ENCODE data around the gene CYP4F11.
"Not testable (repeated sequence)": the region's sequence is repeated elsewhere in the genome, so short reads cannot be mapped to it uniquely, and the experiment has no call there.

The CYP4F11 gene

DNA sequence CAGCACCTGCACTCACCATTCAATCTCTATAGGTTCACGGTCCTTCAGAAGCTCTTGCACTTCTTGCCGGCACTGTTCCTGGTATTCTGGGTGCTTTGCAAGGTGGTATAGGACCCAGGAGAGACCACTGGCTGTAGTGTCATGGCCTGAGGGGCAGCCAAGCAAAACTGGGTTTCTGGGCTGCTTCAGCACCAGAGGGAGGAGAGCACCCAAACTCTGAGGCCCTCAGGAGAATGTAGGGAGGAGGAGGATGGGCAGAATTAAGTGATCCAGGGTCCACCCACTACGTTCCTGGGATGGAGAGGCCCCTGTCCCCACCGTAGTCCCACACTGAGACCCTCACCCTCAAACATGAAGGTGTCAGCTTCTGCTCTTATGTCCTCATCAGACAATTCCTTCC is 12.3 kb downstream of the CYP4F11 start:
- DNase-seq, result no peak

DNA sequence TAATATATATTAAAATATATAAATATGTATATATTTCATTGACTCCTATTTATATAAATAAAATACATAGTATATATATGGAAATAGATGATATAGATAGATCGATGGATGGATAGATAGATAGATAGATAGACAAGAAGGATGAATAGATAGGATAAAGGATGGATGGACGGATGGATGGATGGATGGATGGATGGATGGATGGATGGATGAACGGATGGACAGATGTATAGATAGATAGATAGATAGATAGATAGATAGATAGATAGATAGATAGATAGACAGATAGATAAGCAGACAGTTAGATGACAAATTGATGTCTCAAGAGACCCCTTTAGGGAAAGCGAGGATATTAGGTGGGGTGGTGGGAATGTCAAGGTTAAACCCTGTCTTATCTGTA is 15.1 kb downstream of the CYP4F11 start:
- DNase-seq, result no peak

DNA sequence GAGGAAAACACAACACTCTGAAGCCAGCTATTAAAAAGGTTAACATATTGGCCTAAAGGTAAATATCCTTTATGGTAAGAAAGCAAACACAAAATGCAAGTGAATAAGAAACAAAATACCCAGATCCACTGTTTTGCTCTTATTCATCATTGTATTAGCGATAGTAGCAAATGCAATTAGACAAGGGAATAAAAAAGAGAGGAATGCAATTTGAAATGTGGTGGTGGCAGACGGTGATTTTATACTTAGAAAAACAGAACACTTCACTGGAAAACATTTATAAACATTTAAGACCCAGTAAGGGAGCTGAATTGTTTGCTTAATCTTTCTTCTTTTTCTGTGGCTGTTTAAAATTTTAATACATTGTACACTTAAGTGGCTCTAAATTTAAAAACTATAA is 19.2 kb downstream of the CYP4F11 start:
- DNase-seq, result no peak

DNA sequence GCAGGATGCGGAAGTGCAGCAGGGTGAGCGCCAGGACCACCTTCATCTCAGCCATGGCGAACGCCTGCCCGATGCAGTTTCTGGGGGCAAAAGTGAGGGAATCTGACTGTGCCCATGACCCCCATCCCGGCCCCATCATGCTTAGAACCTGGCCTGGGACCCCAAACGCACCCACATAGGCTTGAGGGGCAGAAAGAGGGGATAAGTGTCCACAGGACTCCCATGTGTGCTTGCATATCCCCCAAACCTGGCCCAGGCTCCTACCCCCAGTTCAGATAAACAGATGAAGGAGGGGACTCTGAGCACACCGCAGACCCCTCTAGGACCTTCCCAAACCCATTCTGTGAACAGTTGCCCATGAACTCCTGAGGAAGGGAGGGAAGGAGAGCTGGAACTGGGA is 20.5 kb downstream of the CYP4F11 start:
- DNase-seq, result no peak

DNA sequence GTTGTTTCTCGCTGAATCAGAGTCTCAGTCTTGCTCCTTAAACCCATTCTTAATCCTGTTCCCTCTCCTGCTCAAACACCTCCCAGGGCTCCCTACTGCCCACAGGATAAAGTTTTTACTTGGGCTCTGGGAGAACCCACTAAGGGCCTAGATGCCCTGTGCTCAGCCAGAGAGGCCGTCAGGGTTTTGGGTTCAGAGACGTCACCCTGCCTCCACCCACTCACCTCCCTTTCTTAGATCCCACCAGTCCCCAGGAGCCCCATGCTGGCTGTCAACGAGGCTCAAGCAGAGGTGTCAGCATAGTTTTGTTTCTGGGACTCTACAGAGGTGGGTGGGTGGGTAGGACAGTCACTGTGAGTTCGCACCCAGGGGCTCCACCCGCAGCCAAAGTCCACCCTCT is 20.9 kb downstream of the CYP4F11 start:
- DNase-seq, result no peak

DNA sequence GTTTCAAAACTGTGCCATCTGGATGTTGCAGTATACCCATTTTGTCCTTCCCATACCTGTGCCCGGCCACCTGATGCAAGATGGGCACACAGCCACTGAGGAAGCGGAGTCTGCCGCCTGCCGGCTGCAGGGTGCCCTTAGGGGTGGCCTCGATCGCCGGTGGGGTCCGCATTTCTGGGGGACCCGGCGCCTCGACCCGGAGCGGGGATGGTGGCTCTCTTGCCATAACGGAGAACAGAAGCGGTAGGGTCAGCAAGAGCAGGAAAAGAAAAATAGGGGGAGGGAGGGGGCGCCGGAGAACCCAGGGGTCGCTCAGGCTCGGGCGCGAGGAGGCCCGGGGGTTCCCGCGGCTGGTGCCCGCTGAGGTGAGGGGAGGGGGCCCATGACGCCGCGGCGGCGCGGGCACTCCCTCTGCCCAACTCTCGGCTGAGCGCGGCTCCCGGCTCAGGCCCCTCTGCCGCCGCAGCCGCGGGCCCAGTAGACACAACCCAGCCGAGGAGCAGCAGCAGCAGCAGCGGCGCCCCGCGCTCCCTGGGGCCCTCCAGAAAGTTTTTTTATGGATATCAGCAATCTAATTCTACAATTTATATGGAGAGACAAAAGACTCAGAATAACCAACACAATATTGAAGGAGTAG is 22.6 kb downstream of the CYP4F11 start:
- no peak for DNase-seq

DNA sequence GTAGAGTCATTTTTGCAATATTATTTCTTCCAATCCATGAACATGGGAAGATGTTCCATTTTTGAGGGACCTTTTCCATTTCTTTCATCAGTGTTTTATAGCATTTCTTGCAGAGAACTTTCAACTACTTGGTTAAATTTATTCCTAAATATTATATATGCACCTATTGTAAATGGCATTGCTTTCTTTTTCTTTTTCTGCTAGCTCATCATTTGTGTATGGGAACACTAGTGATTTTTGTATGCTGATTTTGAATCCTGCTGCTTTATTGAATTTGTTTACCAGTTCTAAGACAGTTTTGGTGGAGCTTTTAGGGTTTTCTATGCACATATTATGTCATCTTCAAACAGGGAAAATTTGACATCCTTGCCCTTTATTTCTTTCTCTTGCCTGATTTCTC is 29.3 kb downstream of the CYP4F11 start:
- DNase-seq, result no peak

DNA sequence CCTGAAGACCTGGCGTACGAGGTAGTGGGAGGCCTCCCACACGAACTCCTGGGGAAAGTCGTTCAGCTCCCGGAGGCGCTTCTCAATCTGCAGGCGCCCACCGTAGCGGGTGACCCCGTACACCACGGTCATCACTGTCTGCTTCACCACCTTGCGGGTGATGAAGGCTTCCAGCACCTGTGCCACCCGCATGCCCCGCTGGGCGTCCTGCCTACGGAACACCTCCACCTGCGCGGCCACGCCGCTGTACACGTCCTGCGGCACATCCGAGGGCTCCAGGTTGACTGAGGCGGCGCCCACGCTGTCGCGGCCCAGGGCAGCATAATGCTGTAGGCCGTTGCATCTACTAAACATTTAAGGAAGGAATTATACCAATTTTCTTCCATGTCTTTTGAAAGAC is 31.4 kb downstream of the CYP4F11 start:
- not testable (repeated sequence) for DNase-seq

DNA sequence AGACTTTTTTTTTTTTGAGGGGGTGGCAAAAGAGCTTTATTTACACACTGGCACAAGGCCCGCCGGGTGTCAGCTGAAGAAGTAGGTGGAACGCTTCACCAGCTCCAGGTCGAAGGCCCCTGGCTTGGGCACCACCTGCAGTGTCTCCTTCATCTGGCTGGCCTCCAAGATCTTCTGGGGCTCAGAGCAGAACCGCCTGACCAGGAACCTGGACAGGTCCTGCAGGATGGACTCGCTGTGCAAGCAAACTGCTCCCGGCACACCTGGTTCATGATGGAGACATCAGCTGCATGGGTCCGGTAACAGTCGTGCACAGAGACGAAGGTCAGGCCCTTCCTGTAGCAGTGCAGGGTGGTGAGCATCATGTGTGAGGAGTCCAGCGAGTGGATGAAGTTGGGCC is 32.1 kb downstream of the CYP4F11 start:
- no peak for DNase-seq

DNA sequence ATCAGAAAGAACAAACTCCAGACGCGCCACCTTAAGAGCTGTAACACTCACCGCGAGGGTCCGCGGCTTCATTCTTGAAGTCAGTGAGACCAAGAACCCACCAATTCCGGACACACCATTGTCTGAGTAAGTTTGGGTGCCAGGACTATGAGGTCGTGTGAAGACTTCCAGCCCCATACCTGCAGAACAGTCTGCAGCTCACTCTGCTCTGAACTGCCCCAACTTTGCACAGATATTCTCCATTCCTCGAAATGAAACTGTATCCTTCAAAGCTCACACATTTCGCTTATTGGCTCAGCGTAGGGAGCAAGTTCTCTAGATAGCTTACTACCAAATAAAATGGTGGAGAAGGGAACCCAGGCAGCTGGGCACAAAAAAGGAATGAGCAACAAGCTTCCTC is 33.8 kb downstream of the CYP4F11 start:
- no peak for DNase-seq

DNA sequence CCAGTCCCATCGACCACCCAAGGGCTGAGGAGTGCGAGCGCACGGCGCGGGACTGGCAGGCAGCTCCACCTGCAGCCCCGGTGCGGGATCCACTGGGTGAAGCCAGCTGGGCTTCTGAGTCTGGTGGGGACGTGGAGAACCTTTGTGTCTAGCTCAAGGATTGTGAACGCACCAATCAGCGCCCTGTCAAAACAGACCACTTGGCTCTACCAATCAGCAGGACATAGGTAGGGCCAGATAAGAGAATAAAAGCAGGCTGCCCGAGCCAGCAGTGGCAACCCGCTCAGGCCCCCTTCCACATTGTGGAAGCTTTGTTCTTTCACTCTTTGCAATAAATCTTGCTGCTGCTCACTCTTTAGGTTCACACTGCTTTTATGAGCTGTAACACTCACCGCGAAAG is 34.3 kb downstream of the CYP4F11 start:
- not testable (repeated sequence) for DNase-seq

DNA sequence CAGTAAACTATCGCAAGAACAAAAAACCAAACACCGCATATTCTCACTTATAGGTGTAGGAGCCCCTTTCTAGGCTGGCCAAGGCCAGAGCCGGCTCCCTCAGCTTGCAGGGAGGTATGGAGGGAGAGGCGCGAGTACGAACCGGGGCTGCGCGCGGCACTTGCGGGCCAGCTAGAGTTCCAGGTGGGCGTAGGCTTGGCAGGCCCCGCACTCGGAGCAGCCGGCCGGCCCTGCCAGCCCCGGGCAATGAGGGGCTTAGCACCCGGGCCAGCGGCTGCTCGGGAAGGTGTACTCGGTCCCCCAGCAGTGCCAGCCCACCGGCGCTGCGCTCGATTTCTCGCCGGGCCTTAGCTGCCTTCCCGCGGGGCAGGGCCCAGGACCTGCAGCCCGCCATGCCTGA is 34.8 kb downstream of the CYP4F11 start:
- DNase-seq, result peak; percentile 1

DNA sequence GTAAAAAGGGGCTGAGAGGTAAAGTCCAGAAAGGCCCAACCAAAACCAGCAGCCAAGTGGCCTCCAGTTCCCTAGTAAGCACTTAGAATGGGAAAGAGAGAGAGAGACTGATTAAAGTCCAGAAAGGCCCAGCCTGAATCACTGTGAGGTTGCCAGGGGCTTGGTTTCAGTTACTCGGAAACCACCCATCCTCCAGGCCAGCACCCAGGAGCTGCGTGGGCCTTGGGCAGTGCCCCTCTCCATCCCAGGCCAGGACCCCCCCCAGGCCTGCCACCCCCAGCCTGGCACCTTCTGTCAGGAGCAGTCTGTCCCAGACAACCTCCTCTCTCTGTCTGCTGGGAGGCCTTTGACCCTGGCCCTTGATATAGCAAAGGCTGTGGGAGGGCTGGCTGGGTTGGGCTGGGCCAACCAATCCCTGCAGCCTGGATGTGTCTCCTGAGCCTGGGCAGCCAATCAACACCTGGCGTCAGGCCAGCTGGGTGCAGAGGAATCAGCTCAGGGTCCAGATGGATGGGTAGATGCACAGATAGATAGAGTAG is 36.5 kb downstream of the CYP4F11 start, which contains the start of gene CYP4F2:
CYP4F2 (minus strand) TSS at position 337 of the 539 bp plus-strand sequence. CDS start 463 bp downstream, outside the sequence.
- DNase-seq, result no peak

DNA sequence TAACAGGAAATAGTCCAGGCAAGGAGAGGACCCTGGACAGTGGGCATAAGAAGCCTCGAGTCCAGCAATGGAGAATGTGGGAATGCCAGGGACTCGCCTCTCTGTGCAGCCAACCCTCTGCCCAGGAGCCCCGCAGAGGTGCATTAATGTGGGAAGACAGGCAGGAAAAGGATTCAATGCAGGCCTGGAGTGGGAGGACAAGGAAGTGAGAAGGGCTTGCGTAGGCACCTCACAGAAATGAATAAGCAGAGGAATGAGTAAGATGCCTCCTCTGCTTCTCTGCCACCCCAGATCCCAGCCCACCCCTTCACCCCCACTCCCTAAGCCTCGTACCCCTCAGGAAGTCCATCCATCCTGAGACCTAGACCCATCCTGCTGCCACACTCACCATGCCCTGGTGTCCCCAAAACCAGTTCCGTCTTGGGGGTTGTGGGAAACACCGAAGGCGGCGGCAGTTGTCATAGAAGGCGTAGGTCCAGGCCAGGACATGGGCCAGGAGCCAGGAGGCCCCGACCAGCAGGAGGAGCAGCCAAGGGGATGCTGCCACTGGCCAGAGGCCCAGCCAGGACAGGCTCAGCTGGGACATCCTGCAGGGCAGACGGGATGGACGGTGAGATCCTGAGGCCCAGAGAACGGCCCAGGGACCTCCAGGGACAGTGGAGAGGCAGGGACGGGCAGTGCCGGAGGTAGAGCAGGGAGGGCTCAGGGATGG is 37.1 kb downstream of the CYP4F11 start:
- DNase-seq, result no peak

DNA sequence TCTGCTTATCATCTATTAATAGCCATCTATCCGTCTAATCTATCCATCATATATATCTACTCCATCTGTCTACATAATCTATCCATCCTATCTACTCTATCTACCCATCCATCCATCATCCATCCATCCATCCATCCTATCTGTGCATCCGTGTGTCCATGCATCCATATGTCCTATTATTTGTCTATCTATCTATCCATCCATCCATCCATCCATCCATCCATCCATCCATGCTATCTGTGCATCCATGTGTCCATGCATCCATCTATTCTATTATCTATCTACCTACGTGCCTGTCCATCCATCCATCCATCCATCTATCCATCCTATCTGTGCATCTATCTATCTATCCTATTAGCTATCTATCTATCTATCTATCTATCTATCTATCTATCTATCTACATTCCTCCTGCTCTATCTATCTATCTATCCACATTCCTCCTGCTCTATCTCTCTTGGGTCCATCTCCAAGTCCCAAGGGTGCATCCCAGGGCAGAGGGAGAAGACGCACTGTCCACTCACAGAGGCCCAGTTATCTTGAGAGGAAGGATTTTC is 38.4 kb downstream of the CYP4F11 start:
- no peak for DNase-seq

DNA sequence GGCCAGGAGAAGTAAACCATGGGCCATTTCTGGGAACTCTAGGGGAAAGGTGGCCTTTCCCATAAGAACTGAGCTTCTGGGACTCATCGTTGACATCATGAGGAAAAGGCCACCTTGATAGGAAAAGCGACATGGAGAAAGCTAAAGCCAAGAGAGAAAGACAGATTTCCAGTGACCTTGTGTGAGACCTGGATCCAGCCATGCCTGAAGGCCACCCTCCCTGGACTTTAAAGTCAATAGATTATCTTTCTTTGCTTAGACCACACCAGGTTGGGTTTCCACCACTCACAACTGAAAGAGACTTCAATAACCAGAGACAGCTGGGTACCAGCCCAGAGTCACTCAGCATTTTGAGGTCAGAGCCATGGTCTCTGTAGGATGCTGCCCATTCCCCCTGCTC is 40.0 kb downstream of the CYP4F11 start:
- no peak for DNase-seq

DNA sequence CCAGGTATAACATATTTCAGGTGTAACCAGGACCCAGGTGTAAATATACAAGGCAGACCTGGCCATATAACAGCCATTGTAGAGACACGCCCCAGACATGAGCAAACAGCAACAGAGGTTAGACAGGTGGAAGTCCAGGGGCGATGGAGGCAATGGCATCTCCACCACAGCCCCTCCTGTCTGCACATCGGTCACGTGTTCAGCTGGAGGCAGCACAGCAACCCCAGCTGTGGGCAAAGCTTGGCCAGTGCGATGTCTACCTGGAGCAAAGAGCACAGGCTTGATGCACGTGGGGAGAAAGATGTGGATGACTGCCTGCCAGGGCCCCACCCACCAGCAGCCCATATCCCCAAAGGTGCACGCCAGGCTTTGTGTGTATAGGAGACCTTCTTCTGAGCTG is 40.9 kb downstream of the CYP4F11 start:
- no peak for DNase-seq

DNA sequence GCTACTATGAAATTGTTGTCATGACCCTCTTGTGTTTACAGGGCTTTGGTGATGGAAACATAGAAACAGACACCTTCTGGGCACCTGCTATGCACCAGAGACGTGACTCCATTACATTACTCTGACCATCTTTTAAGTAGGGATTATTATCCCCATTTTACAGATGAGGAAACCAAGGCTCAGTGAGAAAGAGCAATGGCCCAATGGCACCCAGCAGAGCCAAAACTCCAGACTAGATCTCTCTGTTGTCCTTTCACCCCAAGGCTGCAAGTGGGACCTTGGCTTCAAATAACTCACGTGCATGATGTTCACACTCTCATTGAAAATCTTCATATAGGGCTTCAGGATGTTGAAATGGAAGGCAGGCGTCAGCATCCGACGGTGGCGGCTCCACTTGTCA is 42.3 kb downstream of the CYP4F11 start:
- DNase-seq, result no peak

DNA sequence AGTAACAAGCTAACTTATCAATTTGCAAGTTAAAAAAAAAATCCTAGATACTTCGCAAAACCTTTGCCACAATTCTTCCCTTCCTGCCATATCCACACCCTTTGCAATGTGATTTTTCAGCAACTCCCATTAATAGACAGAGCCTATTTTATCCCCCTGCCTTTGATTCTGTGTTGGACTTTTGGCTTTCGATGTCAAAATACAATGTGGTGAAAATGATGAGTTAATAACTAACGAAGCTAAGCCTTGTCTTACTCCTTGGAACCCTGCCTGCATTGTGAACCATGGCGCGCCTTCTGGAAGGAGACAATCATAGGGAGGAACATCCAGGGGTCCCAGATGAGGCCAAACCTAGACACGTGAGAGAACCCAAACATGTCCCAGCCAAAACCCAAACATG is 42.9 kb downstream of the CYP4F11 start:
- no peak for DNase-seq

DNA sequence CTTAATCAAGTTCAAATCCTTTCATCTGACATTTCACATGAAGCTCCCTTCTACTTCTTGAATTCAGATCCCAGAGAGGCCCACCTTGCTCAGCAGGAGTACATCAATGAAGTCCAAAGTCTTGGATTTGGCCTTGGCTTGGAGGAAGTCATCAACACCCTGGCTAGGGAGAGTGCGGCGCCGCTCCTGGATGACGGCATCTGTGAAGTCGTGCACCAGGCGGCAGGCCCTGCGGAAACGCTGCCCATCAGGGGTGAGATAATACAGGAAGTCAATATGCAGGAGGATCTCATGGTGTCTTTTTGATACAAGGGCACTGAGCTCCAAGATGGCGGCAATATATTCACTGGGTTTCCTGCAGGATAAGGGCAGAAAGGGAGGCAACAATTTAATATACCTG is 45.0 kb downstream of the CYP4F11 start:
- DNase-seq, result not testable (repeated sequence)

DNA sequence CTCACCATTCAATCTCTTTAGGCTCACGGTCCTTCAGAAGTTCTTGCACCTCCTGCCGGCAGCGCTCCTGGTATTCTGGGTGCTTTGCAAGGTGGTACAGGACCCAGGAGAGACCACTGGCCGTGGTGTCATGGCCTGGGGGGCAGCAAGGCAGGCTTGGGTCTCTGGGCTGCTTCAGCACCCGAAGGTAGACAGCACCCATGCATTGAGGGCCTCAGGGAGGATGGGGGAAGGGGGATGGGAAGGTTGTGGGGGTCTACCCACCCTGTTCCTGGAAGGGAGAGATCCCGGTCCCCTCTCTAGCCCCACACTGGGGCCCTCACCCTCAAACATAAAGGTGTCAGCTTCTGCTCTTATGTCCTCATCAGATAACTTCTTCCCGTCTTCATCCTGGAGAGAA is 48.4 kb downstream of the CYP4F11 start:
- no peak for DNase-seq

DNA sequence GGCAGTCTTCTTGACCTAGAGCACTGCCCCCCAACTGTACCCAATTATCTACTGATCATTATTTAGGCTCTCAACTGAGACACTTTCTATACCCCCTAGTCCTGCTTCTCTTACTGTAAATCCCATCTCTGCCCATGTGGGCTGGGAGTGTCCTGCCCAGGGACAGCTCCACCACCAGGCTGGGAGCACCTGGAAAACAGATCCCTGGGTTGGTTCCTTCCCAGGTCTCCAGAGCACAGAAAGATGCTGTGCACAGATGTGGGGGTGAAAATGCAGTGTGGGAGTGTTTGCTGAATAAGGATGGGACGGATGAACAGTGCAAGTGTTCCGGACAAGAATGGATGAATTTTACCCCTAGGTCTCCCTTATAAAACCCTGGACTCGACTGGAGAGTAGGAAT is 49.2 kb downstream of the CYP4F11 start:
- DNase-seq, result no peak

DNA sequence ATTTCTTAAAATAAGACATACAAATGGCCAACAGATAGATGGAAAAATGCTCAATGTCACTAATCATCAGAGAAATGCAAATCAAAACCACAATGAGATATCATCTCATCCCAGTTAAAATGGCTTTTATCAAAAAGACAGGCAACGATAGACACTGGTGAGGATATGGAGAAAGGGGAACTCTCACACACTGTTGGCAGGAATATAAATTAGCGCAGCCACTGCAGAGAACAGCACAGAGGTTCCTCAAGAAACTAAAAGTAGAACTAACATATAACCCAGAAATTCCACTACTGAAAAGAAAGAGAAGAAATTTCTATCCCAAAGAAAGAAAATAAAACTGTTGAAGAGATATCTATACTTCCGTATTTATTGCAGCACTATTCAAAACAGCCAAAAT is 51.0 kb downstream of the CYP4F11 start:
- DNase-seq, result not testable (repeated sequence)

DNA sequence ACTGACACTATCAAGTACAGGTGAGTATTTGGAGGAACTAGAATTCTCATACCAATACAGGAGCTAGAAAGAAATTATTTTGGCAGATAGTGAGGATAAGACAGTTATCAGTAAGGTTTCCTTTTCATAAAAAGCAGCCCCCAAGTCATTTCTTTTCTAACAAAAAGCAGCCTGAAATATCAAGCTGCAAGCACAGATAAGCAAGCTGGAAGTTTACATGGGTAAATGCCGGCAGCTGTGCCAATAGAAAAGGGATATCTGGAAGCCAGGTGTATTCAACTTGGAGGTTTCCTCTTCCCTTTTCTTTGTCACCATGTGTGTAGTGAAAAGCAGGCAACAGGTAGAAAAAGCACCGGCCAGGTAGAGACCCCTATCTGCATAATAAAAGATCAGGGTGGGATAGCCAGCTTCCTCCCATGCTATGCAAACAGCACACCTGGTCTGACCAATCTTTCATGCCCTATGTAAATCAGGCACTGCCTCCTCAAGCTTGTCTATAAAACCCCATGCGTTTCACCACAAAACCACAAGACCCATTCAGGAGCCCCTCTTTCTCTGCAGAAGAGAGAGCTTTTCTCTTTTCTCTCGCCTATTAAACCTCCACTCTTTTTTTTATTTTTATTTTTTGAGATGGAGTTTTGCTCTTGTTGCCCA is 59.4 kb downstream of the CYP4F11 start:
- no peak for DNase-seq
